ENCODE results near the gene RGS6. TPM values are rescaled to one million over a fixed set of nuclear protein-coding genes. Genes with fewer than 3 reads are reported as not detected.

RGS6 gene
- total RNA-seq, 1 donor, result not detected

GRCh38 chr14:72573725-72574417, 641.6 kb downstream of the RGS6 start:
- TF ChIP-seq CTCF (IDR thresholded peaks at IDR 0.05; ENCODE audit: extremely low read depth, low read depth, low read length), result no peak
- H3K4me1 ChIP-seq (ENCODE audit: insufficient read depth, low read length), result no peaks in the 10 kb centered on the region
- no peak for DNase-seq (ENCODE audit: insufficient read length, low spot score, missing footprints)
- H3K27me3 ChIP-seq (ENCODE audit: insufficient read depth, low read length), result peaks cover 14% of the 10 kb centered on the region
- no peaks in the 10 kb centered on the region for H3K36me3 ChIP-seq (ENCODE audit: insufficient read depth, low read length)
- no peaks in the 10 kb centered on the region for H3K79me2 ChIP-seq (ENCODE audit: insufficient read depth, low read length)
- no peaks in the 10 kb centered on the region for H3K9me3 ChIP-seq (ENCODE audit: low read depth, low read length)
- H2AFZ ChIP-seq (ENCODE audit: low read length), result no peak overlapping the region
- H3K4me2 ChIP-seq (ENCODE audit: insufficient read depth, low read length), result no peak overlapping the region
- no peak overlapping the region for H3K27ac ChIP-seq (ENCODE audit: low read depth, low read length)
- H4K20me1 ChIP-seq (ENCODE audit: insufficient read depth, low read length), result no peaks in the 10 kb centered on the region
- no peak overlapping the region for H3K4me3 ChIP-seq (ENCODE audit: insufficient read depth, low read length)

GRCh38 chr14:72574715-72575114, 642.5 kb downstream of the RGS6 start:
- Histone ChIP-seq H3K4me3 (ENCODE audit: insufficient read depth, low read length) (no peak overlapping the region), H3K4me1 (ENCODE audit: insufficient read depth, low read length) (no peaks in the 10 kb centered on the region), H3K4me2 (ENCODE audit: insufficient read depth, low read length) (no peak overlapping the region), H2AFZ (ENCODE audit: low read length) (no peak overlapping the region), H4K20me1 (ENCODE audit: insufficient read depth, low read length) (no peaks in the 10 kb centered on the region), H3K9me3 (ENCODE audit: low read depth, low read length) (no peaks in the 10 kb centered on the region), H3K27me3 (ENCODE audit: insufficient read depth, low read length) (peaks cover 15% of the 10 kb centered on the region), H3K27ac (ENCODE audit: low read depth, low read length) (no peak overlapping the region), H3K79me2 (ENCODE audit: insufficient read depth, low read length) (no peaks in the 10 kb centered on the region), H3K36me3 (ENCODE audit: insufficient read depth, low read length) (no peaks in the 10 kb centered on the region)
- DNase-seq (ENCODE audit: insufficient read length, low spot score, missing footprints), result peak; percentile 35
- no peak for TF ChIP-seq CTCF (IDR thresholded peaks at IDR 0.05; ENCODE audit: extremely low read depth, low read depth, low read length)

- H3K79me2 ChIP-seq (ENCODE audit: insufficient read depth, low read length), result no peaks in the 10 kb centered on the region
- no peak overlapping the region for H3K27ac ChIP-seq (ENCODE audit: low read depth, low read length)
- no peak overlapping the region for H2AFZ ChIP-seq (ENCODE audit: low read length)
- H3K9me3 ChIP-seq (ENCODE audit: low read depth, low read length), result no peaks in the 10 kb centered on the region
- no peak for TF ChIP-seq CTCF (IDR thresholded peaks at IDR 0.05; ENCODE audit: extremely low read depth, low read depth, low read length)
- H4K20me1 ChIP-seq (ENCODE audit: insufficient read depth, low read length), result no peaks in the 10 kb centered on the region
- no peaks in the 10 kb centered on the region for H3K36me3 ChIP-seq (ENCODE audit: insufficient read depth, low read length)
- DNase-seq (ENCODE audit: insufficient read length, low spot score, missing footprints), result no peak
- no peak overlapping the region for H3K4me2 ChIP-seq (ENCODE audit: insufficient read depth, low read length)
- peaks cover 16% of the 10 kb centered on the region for H3K27me3 ChIP-seq (ENCODE audit: insufficient read depth, low read length)
- no peak overlapping the region for H3K4me3 ChIP-seq (ENCODE audit: insufficient read depth, low read length)
- H3K4me1 ChIP-seq (ENCODE audit: insufficient read depth, low read length), result no peaks in the 10 kb centered on the region
These were observed 644.0 kb downstream of the RGS6 start for GRCh38 chr14:72576258-72576657.

GRCh38 chr14:72577521-72577920, 645.3 kb downstream of the RGS6 start:
- H3K4me2 ChIP-seq (ENCODE audit: insufficient read depth, low read length), result no peak overlapping the region
- no peaks in the 10 kb centered on the region for H3K79me2 ChIP-seq (ENCODE audit: insufficient read depth, low read length)
- DNase-seq (ENCODE audit: insufficient read length, low spot score, missing footprints), result no peak
- TF ChIP-seq CTCF (IDR thresholded peaks at IDR 0.05; ENCODE audit: extremely low read depth, low read depth, low read length), result no peak
- H2AFZ ChIP-seq (ENCODE audit: low read length), result no peak overlapping the region
- no peaks in the 10 kb centered on the region for H3K9me3 ChIP-seq (ENCODE audit: low read depth, low read length)
- H3K4me1 ChIP-seq (ENCODE audit: insufficient read depth, low read length), result no peaks in the 10 kb centered on the region
- H3K4me3 ChIP-seq (ENCODE audit: insufficient read depth, low read length), result no peak overlapping the region
- H4K20me1 ChIP-seq (ENCODE audit: insufficient read depth, low read length), result no peaks in the 10 kb centered on the region
- peaks cover 19% of the 10 kb centered on the region for H3K27me3 ChIP-seq (ENCODE audit: insufficient read depth, low read length)
- H3K27ac ChIP-seq (ENCODE audit: low read depth, low read length), result no peak overlapping the region
- no peaks in the 10 kb centered on the region for H3K36me3 ChIP-seq (ENCODE audit: insufficient read depth, low read length)

Data from osteoblast (primary cell).